ENCODE data around the gene XPO4. TPM values are rescaled to one million over a fixed set of nuclear protein-coding genes. Genes with fewer than 3 reads are reported as not detected.
"Not testable (repeated sequence)": the region's sequence is repeated elsewhere in the genome, so short reads cannot be mapped to it uniquely, and the experiment has no call there.

XPO4 gene
- total RNA-seq, result 20.6 and 24.6 TPM in 2 replicates
- 4.5 TPM for polyA plus RNA-seq (2012)

GRCh38 chr13:20902438-20903163, at the start of gene XPO4:
Gene XPO4 (minus strand): TSS chr13:20902746. CDS start chr13:20902738, 8 bp downstream.
- peak; percentile 85 for DNase-seq (ENCODE audit: low read depth)

GRCh38 chr13:20948001-20948400, 45.5 kb upstream of the XPO4 start:
- not testable (repeated sequence) for DNase-seq (ENCODE audit: low read depth)

DNA sequence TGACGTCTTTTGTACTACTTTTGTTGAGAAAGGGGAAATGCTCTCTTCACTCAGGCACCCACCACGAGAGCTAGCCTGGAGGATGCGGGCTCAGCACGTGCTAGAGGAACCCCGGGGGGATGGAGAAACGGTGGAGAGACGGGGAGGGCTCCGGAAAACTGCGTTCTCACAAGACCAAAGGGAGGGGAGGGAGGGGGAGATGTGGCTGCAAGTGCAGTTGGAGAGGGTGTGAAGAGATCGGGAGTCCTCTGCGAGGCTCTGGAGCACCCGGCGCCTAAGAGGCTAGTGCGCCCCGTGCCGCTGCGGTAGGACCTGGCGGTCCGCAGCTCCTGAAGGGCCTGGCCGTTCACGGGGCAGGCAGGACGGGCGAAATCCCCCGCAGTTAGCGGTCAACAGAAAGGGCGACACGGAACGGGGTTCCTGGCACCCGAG, 43.4 kb upstream of the XPO4 start:
- DNase-seq (ENCODE audit: low read depth), result no peak

GRCh38 chr13:20942938-20943559, 40.5 kb upstream of the XPO4 start:
- no peak for DNase-seq (ENCODE audit: low read depth)

- not testable (repeated sequence) for DNase-seq (ENCODE audit: low read depth)
Observed at GRCh38 chr13:20940511-20940910, 38.0 kb upstream of the XPO4 start.

GRCh38 chr13:20940083-20940482, 37.5 kb upstream of the XPO4 start:
- no peak for DNase-seq (ENCODE audit: low read depth)

DNA sequence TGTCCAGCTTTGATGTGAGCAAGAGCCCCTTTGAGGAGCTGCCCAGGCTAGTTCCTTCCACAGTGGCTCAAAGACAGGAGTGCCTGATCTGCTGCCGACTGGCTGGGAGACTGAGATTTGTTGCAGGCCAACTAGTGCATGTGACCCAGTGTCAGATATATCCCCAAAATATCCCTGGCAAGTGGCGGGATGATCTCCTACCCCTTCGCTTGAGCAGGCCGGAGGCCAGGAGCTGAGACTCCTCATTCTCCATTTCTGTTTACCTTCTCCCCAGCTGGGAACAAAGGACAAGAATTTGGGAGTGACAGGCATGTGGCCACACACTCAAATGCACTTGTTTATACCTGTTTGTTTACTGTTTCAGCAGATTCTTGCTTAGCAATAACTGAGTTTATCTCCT, 37.1 kb upstream of the XPO4 start:
- DNase-seq (ENCODE audit: low read depth), result peak; percentile 33

- no peak for DNase-seq (ENCODE audit: low read depth)
Observed at GRCh38 chr13:20938302-20938701, 35.8 kb upstream of the XPO4 start.

- no peak for DNase-seq (ENCODE audit: low read depth)
Observed at GRCh38 chr13:20927596-20928257, 25.2 kb upstream of the XPO4 start.

GRCh38 chr13:20925395-20925790, 22.8 kb upstream of the XPO4 start:
- not testable (repeated sequence) for DNase-seq (ENCODE audit: low read depth)

DNA sequence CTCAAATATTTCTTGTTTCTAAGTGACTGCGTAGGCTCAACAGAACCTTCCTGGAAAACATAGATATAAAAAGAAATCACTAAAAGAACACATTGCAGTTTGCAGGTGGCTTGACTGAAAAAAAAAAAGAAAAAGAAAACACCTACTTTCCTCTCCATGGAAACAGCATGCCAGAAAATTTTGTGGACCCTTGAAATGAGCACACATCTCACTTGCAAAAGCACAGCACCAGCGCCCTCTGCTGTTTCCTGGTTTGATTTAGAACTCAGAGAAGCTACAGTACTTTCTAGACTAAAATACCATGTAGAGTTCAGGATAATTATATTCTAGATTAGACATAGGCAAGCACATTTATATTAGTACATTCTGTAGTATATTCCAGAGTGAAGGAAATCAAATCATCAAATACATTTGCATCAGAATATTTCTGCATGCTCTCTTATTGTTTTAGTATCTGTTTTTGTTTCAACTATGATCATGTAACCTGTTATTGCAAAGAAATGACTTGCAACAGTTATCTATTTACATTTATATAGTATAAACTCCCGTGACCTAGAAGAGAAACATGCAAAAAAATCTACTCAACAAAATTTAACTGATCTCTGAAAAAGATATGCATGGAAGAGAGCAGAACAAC, 22.3 kb upstream of the XPO4 start:
- DNase-seq (ENCODE audit: low read depth), result peak; percentile 88

DNA sequence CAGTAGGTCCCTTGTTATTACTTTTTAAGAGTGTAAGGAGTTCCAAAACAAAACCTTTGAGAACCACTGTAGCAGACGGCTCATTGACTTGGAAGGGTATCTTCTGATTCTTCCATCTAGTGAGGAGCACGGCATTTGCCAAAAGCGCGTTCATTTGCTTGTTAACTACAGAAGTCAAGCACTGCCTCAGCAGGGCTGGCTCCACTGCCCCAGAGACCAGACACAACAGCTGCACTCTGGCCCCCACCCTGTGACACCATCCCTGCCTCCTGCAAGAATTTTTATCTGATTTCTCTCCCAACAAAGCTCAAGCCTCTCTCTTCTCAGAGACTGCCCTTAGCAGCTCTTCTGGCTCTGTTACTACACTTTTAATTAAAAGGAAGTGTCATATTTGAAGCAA, 20.7 kb upstream of the XPO4 start:
- peak; percentile 69 for DNase-seq (ENCODE audit: low read depth)

DNA sequence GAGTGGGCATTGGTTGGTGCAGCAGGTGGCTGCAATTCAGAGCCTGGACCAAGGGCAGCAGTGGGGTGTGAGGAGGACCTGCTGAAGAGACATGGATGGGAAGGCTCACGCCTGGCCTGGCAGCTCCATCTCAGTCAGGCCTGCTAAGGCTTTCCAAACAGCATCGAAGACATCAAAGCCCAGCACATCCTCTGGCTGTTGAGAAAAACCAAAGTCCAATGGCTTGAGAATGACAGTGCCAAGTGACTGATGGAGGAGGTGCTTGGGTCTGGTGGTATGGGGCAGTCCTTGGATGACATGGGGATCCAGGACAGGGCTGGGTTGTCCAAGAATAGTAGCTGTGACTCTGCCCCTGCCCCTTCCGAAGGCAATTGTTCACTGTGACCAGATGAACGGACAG, 19.0 kb upstream of the XPO4 start:
- no peak for DNase-seq (ENCODE audit: low read depth)

- DNase-seq (ENCODE audit: low read depth), result not testable (repeated sequence)
Observed at GRCh38 chr13:20915676-20916075, 13.1 kb upstream of the XPO4 start.

GRCh38 chr13:20911037-20911436, 8.5 kb upstream of the XPO4 start:
- DNase-seq (ENCODE audit: low read depth), result no peak

DNA sequence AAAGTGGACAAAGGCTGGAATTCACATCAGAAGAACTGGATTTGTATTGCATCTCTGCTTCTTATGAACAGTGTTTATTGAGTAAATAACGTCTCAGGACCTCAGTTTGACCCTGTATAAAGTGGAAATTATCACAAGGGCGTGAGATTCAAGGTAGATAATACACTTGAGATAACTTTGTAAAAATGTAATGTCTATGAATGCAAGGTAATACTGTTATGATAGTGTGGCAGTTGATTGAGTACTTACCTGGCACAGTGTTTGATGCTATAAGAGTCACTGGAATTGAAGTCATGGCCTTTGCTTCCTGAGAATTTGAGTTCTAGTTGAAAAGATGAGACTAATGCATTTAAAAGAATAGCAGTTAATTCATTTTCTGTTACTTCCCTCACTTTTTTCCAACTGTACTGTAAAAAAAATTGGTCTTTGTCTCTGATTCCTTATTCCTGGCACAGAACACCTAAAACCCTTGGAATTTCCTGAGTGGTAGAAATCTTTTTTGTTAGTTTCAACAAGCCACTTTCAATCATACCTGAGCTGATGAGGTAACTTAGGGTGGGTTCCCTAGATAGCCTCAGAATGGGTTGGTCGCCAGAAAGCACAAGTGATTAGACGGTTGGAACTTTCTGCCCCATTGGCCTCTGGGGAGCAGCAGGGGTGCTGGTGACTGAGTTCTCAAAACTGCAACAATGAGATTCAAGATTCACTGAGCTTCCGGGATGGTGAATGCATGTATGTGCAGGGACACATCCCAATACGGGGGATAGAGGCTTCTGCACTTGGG, 6.4 kb upstream of the XPO4 start:
- DNase-seq (ENCODE audit: low read depth), result no peak

GRCh38 chr13:20904908-20905307, 2.4 kb upstream of the XPO4 start:
- no peak for DNase-seq (ENCODE audit: low read depth)

DNA sequence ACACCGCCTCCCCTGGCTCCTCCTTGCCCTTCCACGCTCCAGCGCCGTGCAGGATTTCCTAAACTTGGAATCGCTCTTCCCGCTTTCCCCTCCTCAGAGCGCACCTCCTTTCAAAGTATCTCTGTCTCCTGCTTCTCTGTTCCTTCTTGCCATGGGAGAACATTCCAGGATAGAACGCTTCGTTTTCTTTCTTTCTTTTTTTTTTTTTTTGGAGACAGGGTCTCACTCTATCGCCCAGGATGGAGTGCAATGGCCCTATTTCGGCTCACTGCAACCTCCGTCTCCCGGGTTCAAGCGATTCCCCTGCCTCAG, 574 bp upstream of the XPO4 start:
- DNase-seq (ENCODE audit: low read depth), result no peak

DNA sequence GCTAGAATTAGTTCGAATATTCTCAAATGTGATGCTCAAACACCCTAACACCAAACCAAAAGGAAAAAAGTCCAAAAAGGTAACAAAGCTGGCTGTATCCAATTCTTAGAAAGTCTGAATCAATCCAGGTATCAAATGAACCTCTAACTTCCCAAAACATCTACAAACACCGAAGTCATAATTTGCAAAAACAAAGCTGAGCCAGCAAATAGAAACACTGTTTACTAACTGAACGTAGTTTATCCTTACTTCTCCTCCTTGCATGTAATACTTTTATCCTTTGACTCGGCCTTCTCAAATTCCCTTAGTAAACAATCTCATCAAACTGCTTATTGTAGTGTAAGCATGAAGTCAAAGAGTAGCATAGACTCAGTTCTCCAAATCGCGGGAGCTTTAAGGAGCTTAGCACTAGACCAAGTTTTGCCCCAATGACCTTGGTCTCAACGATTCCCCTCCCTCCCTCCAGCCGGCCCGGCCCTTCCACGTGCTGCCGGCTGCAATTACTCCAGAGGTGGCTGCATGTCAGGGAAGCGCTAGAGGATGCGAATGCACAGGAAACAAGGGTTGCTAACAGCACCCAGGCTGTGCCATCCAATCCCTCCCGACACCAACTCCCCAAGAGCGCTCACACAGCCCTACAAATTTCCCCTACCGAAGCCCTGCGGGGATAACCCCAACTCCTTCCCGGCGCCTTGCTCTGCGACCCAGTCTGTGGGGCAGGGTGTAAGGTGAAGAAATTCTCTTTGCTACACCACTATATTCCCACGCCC, 693 bp downstream of the XPO4 start:
- peak; percentile 48 for DNase-seq (ENCODE audit: low read depth)

DNA sequence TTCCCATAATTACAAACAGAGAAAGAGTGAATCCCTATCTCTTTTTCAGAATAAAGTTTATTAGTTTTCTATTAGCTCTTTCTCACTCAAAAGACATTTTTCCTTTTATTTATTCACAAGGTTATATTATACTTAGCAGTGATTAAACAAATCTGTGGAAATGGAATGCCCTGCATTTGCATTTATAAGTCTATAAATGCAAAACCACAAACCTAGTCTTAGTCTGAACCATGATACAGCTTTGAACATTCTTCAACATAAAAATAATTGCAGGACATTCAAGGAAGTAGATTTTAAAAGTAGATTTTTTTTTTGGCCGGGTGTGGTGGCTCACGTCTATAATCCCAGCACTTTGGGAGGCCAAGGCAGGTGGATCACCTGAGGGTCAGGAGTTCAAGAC, 8.3 kb downstream of the XPO4 start:
- DNase-seq (ENCODE audit: low read depth), result no peak

All from myocyte (in vitro differentiated cells).